Mammary epithelial cell (primary cell): ENCODE results near the gene CCL26.

Source experiments
- EZH2 ChIP-seq: IDR thresholded peaks from 2 replicates; pipeline ENCODE4 v1.6.1; 2012; ENCODE audit warnings: low read length, inconsistent platforms, borderline replicate concordance
- TF ChIP-seq, protein P1 (sequence below), 2 donors: IDR thresholded peaks in 1 of 2; conservative IDR thresholded peaks in 1 of 2; 2 replicates each; pipeline ENCODE4 v1.5.1; 2011 to 2012; ENCODE audit warnings: inconsistent platforms in 2 of 2, low read length in 2 of 2, mild to moderate bottlenecking in 2 of 2, control low read depth in 1 of 2, low read depth in 1 of 2; ENCODE audit not compliant: insufficient read depth in 1 of 2; ENCODE audit errors: extremely low read depth in 1 of 2

DNA sequence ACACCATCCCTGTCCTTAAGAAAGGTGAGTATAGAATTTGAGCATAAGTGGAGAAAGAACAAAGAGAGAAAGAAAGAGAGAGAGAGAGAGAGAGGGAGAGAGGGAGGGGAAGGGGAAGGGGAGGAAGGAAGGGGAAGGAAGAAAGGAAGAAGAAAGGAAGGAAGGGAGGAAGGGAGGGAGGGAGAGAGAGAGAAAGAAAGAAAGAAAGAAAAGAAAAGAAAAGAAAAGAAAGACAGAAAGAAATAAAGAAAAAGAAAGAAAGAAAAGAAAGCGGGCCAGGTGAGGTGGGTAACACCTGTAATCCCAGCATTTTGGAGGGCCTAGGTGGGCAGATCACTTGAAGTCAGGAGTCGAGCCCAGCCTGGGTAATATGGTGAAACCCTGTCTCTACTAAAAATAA is 21.7 kb upstream of the CCL26 start:
- TF ChIP-seq EZH2 = no peak
- TF ChIP-seq, protein P1, sequence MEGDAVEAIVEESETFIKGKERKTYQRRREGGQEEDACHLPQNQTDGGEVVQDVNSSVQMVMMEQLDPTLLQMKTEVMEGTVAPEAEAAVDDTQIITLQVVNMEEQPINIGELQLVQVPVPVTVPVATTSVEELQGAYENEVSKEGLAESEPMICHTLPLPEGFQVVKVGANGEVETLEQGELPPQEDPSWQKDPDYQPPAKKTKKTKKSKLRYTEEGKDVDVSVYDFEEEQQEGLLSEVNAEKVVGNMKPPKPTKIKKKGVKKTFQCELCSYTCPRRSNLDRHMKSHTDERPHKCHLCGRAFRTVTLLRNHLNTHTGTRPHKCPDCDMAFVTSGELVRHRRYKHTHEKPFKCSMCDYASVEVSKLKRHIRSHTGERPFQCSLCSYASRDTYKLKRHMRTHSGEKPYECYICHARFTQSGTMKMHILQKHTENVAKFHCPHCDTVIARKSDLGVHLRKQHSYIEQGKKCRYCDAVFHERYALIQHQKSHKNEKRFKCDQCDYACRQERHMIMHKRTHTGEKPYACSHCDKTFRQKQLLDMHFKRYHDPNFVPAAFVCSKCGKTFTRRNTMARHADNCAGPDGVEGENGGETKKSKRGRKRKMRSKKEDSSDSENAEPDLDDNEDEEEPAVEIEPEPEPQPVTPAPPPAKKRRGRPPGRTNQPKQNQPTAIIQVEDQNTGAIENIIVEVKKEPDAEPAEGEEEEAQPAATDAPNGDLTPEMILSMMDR (conservative IDR thresholded peaks at IDR 0.05 in 1 of 2, IDR thresholded peaks at IDR 0.05 in 1 of 2; ENCODE audit: extremely low read depth in 1 of 2, insufficient read depth in 1 of 2, low read depth in 1 of 2, low read length in 2 of 2) = no peak
